ENCODE measurements around the gene KRIT1. TPM values are rescaled to one million over a fixed set of nuclear protein-coding genes. Genes with fewer than 3 reads are reported as not detected.

The KRIT1 gene
- total and polyA plus RNA-seq, 2 of the 13 experiments (the other 11 are each of a cell fraction or from before 2014, with no cell fraction given): 29.4 to 37.7 TPM

DNA sequence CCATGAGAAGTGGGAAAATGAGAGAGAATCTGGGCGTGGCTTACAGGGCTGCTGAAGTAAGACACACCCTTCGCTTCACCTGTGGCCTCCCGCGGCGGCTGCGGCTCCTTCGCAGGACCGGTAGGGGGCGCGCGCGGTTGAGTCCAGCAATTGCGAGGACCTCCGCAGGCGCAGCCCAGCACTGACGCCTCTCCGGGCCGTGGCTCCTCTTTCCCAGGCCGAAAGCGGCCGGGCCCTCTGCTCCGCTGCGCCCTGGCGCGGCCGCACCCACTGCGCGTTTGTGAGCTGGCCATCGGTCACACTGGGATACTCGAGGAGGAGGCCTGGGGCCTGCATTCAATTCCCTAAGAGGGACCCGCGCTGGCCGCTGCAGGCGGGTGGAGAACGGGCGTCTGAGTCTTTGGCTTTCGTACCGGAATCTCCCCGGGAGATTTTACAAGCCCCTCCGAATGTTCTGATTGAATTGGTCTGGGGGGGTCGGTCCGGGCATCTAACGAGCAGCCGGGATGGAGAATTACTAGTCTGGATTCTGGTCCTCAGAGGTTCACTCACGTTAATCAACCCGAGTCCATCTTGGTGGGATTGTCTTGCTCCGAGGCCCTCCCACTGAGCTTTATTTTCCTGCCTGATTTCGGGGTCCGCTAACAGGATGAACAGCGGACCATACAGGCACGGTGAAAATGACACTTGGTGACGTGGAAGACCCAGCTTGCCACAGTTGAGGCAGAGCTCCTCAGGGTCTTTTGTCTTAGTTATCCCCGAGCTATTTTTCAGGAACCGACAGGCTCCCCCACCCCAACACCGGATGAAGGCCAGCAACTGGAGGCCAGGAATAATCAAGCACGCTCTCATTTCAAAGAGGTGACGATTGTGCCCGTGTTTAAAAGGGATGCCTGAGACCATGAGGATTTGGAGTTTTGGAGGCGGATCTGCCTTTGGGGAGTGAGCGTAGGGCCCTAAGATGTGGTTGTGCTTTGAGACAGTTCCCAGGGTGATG, 66.5 kb downstream of the KRIT1 start, which contains the start of gene LRRD1 (continued):
- TF ChIP-seq, protein P1, sequence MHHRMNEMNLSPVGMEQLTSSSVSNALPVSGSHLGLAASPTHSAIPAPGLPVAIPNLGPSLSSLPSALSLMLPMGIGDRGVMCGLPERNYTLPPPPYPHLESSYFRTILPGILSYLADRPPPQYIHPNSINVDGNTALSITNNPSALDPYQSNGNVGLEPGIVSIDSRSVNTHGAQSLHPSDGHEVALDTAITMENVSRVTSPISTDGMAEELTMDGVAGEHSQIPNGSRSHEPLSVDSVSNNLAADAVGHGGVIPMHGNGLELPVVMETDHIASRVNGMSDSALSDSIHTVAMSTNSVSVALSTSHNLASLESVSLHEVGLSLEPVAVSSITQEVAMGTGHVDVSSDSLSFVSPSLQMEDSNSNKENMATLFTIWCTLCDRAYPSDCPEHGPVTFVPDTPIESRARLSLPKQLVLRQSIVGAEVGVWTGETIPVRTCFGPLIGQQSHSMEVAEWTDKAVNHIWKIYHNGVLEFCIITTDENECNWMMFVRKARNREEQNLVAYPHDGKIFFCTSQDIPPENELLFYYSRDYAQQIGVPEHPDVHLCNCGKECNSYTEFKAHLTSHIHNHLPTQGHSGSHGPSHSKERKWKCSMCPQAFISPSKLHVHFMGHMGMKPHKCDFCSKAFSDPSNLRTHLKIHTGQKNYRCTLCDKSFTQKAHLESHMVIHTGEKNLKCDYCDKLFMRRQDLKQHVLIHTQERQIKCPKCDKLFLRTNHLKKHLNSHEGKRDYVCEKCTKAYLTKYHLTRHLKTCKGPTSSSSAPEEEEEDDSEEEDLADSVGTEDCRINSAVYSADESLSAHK (CRISPR knock-in tag; IDR thresholded peaks at IDR 0.05; ENCODE audit: borderline replicate concordance): no peak
- TF ChIP-seq, protein P2, sequence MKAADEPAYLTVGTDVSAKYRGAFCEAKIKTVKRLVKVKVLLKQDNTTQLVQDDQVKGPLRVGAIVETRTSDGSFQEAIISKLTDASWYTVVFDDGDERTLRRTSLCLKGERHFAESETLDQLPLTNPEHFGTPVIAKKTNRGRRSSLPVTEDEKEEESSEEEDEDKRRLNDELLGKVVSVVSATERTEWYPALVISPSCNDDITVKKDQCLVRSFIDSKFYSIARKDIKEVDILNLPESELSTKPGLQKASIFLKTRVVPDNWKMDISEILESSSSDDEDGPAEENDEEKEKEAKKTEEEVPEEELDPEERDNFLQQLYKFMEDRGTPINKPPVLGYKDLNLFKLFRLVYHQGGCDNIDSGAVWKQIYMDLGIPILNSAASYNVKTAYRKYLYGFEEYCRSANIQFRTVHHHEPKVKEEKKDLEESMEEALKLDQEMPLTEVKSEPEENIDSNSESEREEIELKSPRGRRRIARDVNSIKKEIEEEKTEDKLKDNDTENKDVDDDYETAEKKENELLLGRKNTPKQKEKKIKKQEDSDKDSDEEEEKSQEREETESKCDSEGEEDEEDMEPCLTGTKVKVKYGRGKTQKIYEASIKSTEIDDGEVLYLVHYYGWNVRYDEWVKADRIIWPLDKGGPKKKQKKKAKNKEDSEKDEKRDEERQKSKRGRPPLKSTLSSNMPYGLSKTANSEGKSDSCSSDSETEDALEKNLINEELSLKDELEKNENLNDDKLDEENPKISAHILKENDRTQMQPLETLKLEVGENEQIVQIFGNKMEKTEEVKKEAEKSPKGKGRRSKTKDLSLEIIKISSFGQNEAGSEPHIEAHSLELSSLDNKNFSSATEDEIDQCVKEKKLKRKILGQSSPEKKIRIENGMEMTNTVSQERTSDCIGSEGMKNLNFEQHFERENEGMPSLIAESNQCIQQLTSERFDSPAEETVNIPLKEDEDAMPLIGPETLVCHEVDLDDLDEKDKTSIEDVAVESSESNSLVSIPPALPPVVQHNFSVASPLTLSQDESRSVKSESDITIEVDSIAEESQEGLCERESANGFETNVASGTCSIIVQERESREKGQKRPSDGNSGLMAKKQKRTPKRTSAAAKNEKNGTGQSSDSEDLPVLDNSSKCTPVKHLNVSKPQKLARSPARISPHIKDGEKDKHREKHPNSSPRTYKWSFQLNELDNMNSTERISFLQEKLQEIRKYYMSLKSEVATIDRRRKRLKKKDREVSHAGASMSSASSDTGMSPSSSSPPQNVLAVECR (CRISPR knock-in tag; IDR thresholded peaks at IDR 0.05; ENCODE audit: borderline replicate concordance): peak; percentile 46; the same call in 1 of the 2 replicates
- TF ChIP-seq PHF8 (CRISPR knock-in tag; IDR thresholded peaks at IDR 0.05) (peak; percentile 90), SOX13 (IDR thresholded peaks at IDR 0.05) (no peak), SOX13 (CRISPR knock-in tag; conservative IDR thresholded peaks at IDR 0.05 in 1 of 2, IDR thresholded peaks at IDR 0.05 in 1 of 2) (0 out of 4 replicates have a peak, but pooled peaks of 1 of the 2 experiments have one; percentile 37), ELF3 (CRISPR knock-in tag; IDR thresholded peaks at IDR 0.05) (no peak), RCOR2 (CRISPR knock-in tag; IDR thresholded peaks at IDR 0.05) (0 out of 2 replicates have a peak, but pooled peaks have one; percentile 34), KAT7 (CRISPR knock-in tag; IDR thresholded peaks at IDR 0.05; ENCODE audit: borderline replicate concordance) (peak; percentile 75; the same call in 1 of the 2 replicates), ZNF501 (CRISPR knock-in tag; IDR thresholded peaks at IDR 0.05) (peak; percentile 72; the same call in 1 of the 2 replicates)
- TF ChIP-seq, protein P3, sequence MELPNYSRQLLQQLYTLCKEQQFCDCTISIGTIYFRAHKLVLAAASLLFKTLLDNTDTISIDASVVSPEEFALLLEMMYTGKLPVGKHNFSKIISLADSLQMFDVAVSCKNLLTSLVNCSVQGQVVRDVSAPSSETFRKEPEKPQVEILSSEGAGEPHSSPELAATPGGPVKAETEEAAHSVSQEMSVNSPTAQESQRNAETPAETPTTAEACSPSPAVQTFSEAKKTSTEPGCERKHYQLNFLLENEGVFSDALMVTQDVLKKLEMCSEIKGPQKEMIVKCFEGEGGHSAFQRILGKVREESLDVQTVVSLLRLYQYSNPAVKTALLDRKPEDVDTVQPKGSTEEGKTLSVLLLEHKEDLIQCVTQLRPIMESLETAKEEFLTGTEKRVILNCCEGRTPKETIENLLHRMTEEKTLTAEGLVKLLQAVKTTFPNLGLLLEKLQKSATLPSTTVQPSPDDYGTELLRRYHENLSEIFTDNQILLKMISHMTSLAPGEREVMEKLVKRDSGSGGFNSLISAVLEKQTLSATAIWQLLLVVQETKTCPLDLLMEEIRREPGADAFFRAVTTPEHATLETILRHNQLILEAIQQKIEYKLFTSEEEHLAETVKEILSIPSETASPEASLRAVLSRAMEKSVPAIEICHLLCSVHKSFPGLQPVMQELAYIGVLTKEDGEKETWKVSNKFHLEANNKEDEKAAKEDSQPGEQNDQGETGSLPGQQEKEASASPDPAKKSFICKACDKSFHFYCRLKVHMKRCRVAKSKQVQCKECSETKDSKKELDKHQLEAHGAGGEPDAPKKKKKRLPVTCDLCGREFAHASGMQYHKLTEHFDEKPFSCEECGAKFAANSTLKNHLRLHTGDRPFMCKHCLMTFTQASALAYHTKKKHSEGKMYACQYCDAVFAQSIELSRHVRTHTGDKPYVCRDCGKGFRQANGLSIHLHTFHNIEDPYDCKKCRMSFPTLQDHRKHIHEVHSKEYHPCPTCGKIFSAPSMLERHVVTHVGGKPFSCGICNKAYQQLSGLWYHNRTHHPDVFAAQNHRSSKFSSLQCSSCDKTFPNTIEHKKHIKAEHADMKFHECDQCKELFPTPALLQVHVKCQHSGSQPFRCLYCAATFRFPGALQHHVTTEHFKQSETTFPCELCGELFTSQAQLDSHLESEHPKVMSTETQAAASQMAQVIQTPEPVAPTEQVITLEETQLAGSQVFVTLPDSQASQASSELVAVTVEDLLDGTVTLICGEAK (IDR thresholded peaks at IDR 0.05): no peak
- TF ChIP-seq, protein P3 (CRISPR knock-in tag; IDR thresholded peaks at IDR 0.05): 0 out of 2 replicates have a peak, but pooled peaks have one; percentile 26
